Endothelial cell of umbilical vein (primary cell): Measurements from ENCODE around the gene KDSR. TPM values are rescaled to one million over a fixed set of nuclear protein-coding genes. Genes with fewer than 3 reads are reported as not detected.

Experiments used
- BruUV-seq: library from RNA; stranded (reverse); fragments of 400-500 nt; replicated peaks from 2 replicates; lab custom pipeline; 2021; lab: Mats Ljungman, UMichigan
- CTCF ChIA-PET: fragments of 300-600, 350-600 bp; sonication (Branson Sonifier 250); formaldehyde crosslinking; loops from one replicate; lab custom pipeline; 2021; ENCODE audit warnings: antibody characterized with exemption, inconsistent platforms; lab: Charles Lee
- POLR2A ChIA-PET: fragments of 300-600, 350-600 bp; sonication (Branson Sonifier 250); formaldehyde crosslinking; loops from one replicate; lab custom pipeline; 2021; ENCODE audit warnings: antibody characterized with exemption, inconsistent platforms; lab: Charles Lee
- DNase-seq: peaks from one replicate; pipeline ENCODE4 v3.0.0-alpha.2; 2011; ENCODE audit warnings: low read depth, low spot score
- FAIRE-seq: peaks from 2 replicates; lab custom pipeline; 2011; peaks lifted over from hg19 to GRCh38; lab: Jason Lieb, UNC
- H2AFZ ChIP-seq: 2 replicates; pipeline ENCODE4 v1.6.0; 2012; ENCODE audit warnings: low read depth, low read length, control low read depth, inconsistent platforms
- H3K27ac ChIP-seq: 2 replicates; pipeline ENCODE4 v1.5.1; 2011; ENCODE audit warnings: low read depth, mild to moderate bottlenecking, control low read depth, low read length, moderate library complexity; ENCODE audit not compliant: insufficient read depth
- H3K27me3 ChIP-seq, 2 experiments: 2 replicates each; pipeline versions ENCODE4 v1.6.0 to v1.6.1; 2011; ENCODE audit warnings: low read length in 2 of 2, mixed read lengths in 1 of 2; ENCODE audit not compliant: control insufficient read depth in 2 of 2, insufficient read depth in 2 of 2
- H3K36me3 ChIP-seq, 2 experiments: 2 replicates in 1 of 2; 3 replicates in 1 of 2; pipeline ENCODE4 v1.5.1; 2011; ENCODE audit warnings: low read length in 2 of 2, mild to moderate bottlenecking in 1 of 2, moderate library complexity in 1 of 2; ENCODE audit not compliant: control insufficient read depth in 2 of 2, insufficient read depth in 2 of 2; ENCODE audit errors: extremely low read depth in 1 of 2
- H3K4me1 ChIP-seq: 3 replicates; pipeline ENCODE4 v1.5.1; 2011; ENCODE audit warnings: mild to moderate bottlenecking, low read length; ENCODE audit not compliant: control insufficient read depth, insufficient read depth; ENCODE audit errors: extremely low read depth
- H3K4me2 ChIP-seq: 2 replicates; pipeline ENCODE4 v1.6.1; 2011; ENCODE audit warnings: low read length, control low read depth, mixed read lengths; ENCODE audit not compliant: insufficient read depth
- H3K4me3 ChIP-seq, 3 experiments: fragments of 200-600 bp in 1 of 3; sonication (generic), shearing (Covaris generic) in 1 of 3; replicated peaks in 1 of 3; 2 replicates each; pipeline ENCODE4 v1.5.1; 2011 to 2016; ENCODE audit warnings: control low read depth in 3 of 3, low read length in 3 of 3, mild to moderate bottlenecking in 2 of 3, inconsistent platforms in 1 of 3, low read depth in 1 of 3, moderate library complexity in 1 of 3; ENCODE audit not compliant: insufficient read depth in 1 of 3
- H3K79me2 ChIP-seq: 2 replicates; pipeline ENCODE4 v1.6.0; 2012; ENCODE audit warnings: low read length, inconsistent platforms; ENCODE audit not compliant: control insufficient read depth, insufficient read depth
- H3K9ac ChIP-seq: replicated peaks from 2 replicates; pipeline ENCODE3; 2011; ENCODE audit warnings: low read length, control low read depth; ENCODE audit not compliant: insufficient read depth; ENCODE audit errors: extremely low read depth
- H3K9me1 ChIP-seq: replicated peaks from 3 replicates; pipeline ENCODE4 v1.6.0; 2011; ENCODE audit warnings: mild to moderate bottlenecking, low read length; ENCODE audit not compliant: control insufficient read depth, insufficient read depth; ENCODE audit errors: extremely low read depth
- H3K9me3 ChIP-seq: replicated peaks from 2 replicates; pipeline ENCODE4 v1.5.1; 2012; ENCODE audit warnings: low read length, inconsistent platforms; ENCODE audit not compliant: control insufficient read depth, insufficient read depth
- H4K20me1 ChIP-seq: replicated peaks from 2 replicates; pipeline ENCODE3; 2011; ENCODE audit warnings: mild to moderate bottlenecking, low read length; ENCODE audit not compliant: control insufficient read depth, insufficient read depth; ENCODE audit errors: extremely low read depth
- CTCF ChIP-seq, 2 donors: IDR thresholded peaks; 1 replicate in 1 of 2; 2 replicates in 1 of 2; pipeline ENCODE4 v1.5.1; 2011; ENCODE audit warnings: low read length in 2 of 2, mild to moderate bottlenecking in 2 of 2, moderate library complexity in 2 of 2, control low read depth in 1 of 2, inconsistent platforms in 1 of 2, low read depth in 1 of 2; ENCODE audit not compliant: insufficient read depth in 1 of 2; ENCODE audit errors: extremely low read depth in 1 of 2
- EZH2 ChIP-seq: IDR thresholded peaks from 2 replicates; pipeline ENCODE4 v1.6.1; 2012; ENCODE audit warnings: borderline replicate concordance, low read depth, mild to moderate bottlenecking, moderate library complexity, low read length, inconsistent platforms; ENCODE audit not compliant: severe bottlenecking
- FOS ChIP-seq: IDR thresholded peaks from 2 replicates; pipeline ENCODE4 v1.6.1; 2011; ENCODE audit warnings: mild to moderate bottlenecking, low read length, moderate library complexity, borderline replicate concordance; ENCODE audit not compliant: insufficient read depth
- GATA2 ChIP-seq: IDR thresholded peaks from 2 replicates; pipeline ENCODE4 v1.7.0; 2011; ENCODE audit warnings: low read depth, mild to moderate bottlenecking, moderate library complexity, mixed read lengths, low read length; ENCODE audit not compliant: insufficient read length, insufficient read depth
- JUN ChIP-seq: IDR thresholded peaks from 2 replicates; pipeline ENCODE4 v1.6.1; 2011; ENCODE audit warnings: borderline replicate concordance, low read depth; ENCODE audit not compliant: insufficient read length, insufficient read depth
- MAX ChIP-seq: IDR thresholded peaks from 2 replicates; pipeline ENCODE4 v1.6.1; 2011; ENCODE audit not compliant: insufficient read depth, insufficient read length
- MYC ChIP-seq: IDR thresholded peaks from one replicate; pipeline ENCODE4 v1.6.1; 2011; ENCODE audit warnings: mild to moderate bottlenecking, low read depth, low read length
- POLR2A ChIP-seq: IDR thresholded peaks from 2 replicates; pipeline ENCODE4 v1.6.1; 2012; ENCODE audit warnings: low read depth, mild to moderate bottlenecking, control low read depth, low read length
- POLR2AphosphoS5 ChIP-seq: IDR thresholded peaks from 2 replicates; pipeline ENCODE4 v1.6.1; 2012; ENCODE audit warnings: low read depth, mild to moderate bottlenecking, control low read depth, low read length, moderate library complexity; ENCODE audit not compliant: insufficient read depth
- dilution Hi-C: fragments of 300-500 bp; cut with MboI; formaldehyde crosslinking; loops from one replicate; pipeline ENCODE4 v1.15.0; 2019; ENCODE audit warnings: low sequenced_read_pairs; ENCODE audit not compliant: extremely low pct_ligation_motif_present
- intact Hi-C: fragments of 100-400 bp; cut with micrococcal nuclease; formaldehyde crosslinking; loops from one replicate; pipeline ENCODE4 v1.10.0; 2022
- polyA plus RNA-seq, 4 experiments: library from polyadenylated mRNA; depleted of rRNA in 3 of 4; stranded (reverse) in 3 of 4; unstranded in 1 of 4; fragments of >200 nt; gene quantifications; 2 replicates each; pipeline versions ENCODE4 v1.2.1 to v1.2.3, GENCODE V29; 2011 to 2012; ENCODE audit warnings: missing spikeins in 1 of 4
- total RNA-seq: library from RNA; stranded (reverse); gene quantifications from 2 replicates; pipeline ENCODE4 v1.2.3, GENCODE V29; 2021

KDSR gene
- total and polyA plus RNA-seq, 2 donors (not counting 3 experiments of a cell fraction or from before 2014, with no cell fraction given), result 17.1 to 43.1 TPM

GRCh38 chr18:63348508-63349136 is 18.4 kb downstream of the KDSR start:
- TF ChIP-seq POLR2AphosphoS5 (no peak), MYC (no peak), POLR2A (no peak), EZH2 (no peak), MAX (no peak), FOS (no peak), CTCF (IDR thresholded peaks at IDR 0.05; ENCODE audit: extremely low read depth in 1 of 2, insufficient read depth in 1 of 2, low read depth in 1 of 2, low read length in 2 of 2) (no peak), GATA2 (no peak), JUN (no peak)
- H3K27me3 ChIP-seq, result no peaks in the 10 kb centered on the region
- DNase-seq, result no peak
- no peak overlapping the region for H3K4me3 ChIP-seq
- FAIRE-seq, result no peak
- H3K9me3 ChIP-seq, result no peaks in the 10 kb centered on the region
- H3K27ac ChIP-seq, result no peak overlapping the region
- H3K9me1 ChIP-seq, result no peaks in the 10 kb centered on the region
- no peaks in the 10 kb centered on the region for H3K4me1 ChIP-seq
- intact Hi-C loops, result no loop called here
- no TSS peak for BruUV-seq
- CTCF ChIA-PET, result no interaction called here
- no peaks in the 10 kb centered on the region for H3K79me2 ChIP-seq
- H3K4me2 ChIP-seq, result no peak overlapping the region
- POLR2A ChIA-PET, result no interaction called here
- no peak overlapping the region for H2AFZ ChIP-seq
- H3K9ac ChIP-seq, result no peak overlapping the region
- dilution Hi-C loops, result no loop called here
- H3K36me3 ChIP-seq, result peaks cover 14 to 27% of the 10 kb centered on the region in 2 experiments
- no peaks in the 10 kb centered on the region for H4K20me1 ChIP-seq
